Measurements from ENCODE around the gene FCRL4.

The FCRL4 gene

GRCh38 chr1:157597959-157598667 is at the start of gene FCRL4:
FCRL4 (minus strand) TSS chr1:157598085; CDS start chr1:157597944, 141 bp downstream.
- DNase-seq (ENCODE audit: low read depth): no peak

DNA sequence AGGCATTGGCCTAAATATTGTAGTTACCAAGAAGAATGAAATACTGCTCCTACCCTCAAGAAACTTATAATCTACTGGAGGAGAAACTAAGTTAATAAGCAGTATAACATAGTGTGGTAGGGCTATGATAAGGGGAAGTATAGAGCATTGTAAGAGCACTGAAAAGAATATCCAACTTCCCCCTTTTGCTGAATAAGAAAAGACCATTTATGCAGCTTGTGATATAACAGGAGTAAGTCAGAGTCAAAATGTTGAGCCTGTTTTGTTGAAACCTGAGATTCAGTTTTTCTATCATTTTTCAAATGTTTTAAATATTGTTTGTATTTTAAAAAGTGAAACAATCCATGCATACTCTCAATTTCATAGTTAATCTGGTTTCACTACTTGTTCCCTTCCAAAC is 48.3 kb upstream of the FCRL4 start:
- DNase-seq (ENCODE audit: low read depth): no peak

DNA sequence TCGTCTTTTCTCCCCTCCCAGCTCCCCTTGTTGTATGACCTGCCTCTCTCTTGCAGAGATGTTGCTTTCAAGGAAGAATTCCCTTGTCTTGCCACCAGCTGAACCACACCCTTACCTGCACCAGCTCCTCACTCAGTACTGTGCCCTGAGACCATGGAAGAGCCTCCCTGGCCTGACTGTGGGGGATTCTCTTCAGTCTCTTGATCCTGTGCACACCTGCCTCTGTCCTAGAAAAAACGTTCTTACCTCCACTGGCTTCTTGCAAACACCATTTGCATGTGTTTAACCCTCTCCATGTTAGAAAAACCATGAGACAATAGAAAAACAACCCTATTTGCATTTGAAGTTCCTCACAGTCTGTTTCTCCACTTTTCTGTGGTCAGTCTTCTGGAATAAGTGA is 43.3 kb upstream of the FCRL4 start:
- no peak for DNase-seq (ENCODE audit: low read depth)

DNA sequence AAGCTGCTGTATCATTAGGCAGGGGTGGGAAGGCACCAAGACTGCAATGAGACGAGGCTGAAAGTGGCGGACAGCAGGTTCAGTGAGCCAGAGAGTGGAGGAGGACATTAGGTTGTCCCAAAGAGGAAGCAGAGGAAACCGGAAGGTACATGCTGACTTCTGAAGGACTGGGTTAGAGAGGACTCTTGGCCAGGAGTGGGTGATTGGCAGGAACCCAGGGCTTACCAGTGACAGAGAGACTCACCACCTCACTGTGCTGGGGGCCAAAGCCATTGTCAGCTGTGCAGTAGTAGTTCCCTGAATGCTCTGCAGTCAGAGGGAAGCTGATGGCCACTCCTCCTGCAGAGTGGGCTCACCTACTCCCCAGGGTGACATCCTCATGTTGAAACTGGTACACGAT is 41.9 kb upstream of the FCRL4 start:
- no peak for DNase-seq (ENCODE audit: low read depth)

DNA sequence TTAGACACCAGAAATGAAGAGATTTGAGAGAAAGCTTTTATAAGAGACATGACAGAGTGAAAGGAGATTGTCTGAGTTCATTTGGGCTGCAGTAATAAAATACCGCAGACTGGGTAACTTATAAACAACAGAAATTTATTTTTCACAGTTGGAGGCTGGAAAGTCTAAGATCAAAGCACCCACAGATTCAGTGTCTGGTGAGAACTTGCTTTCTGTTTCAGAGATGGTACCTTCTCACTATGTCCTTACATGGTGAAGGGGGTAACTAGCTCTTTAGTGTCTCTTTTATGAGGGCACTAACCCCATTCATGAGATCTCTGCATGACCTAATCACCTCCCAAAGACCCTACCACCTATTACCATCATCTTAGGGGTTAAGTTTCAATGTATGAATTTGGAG is 30.9 kb upstream of the FCRL4 start:
- DNase-seq (ENCODE audit: low read depth): no peak

GRCh38 chr1:157626099-157626498 is 28.2 kb upstream of the FCRL4 start:
- no peak for DNase-seq (ENCODE audit: low read depth)

- no peak for DNase-seq (ENCODE audit: low read depth)
Observed at GRCh38 chr1:157624471-157624870, 26.6 kb upstream of the FCRL4 start.

DNA sequence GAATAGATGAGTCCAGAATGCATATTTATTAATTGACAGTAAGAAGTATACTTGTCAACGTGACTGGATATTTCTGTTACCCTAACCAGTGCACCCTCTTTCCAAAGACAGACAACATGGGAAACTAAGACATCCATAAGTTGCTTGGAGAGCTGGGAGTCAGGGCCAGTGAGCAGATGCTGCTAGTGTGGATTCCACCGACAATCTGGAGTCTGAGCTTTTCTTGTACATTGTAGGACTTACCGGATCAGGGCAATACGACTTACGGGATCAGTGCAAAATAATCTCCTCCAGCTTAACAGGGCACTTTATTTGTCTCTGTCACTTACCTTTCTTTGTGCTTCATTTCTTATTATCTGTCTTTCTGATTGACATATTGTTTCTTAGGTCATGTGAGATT is 24.6 kb upstream of the FCRL4 start:
- DNase-seq (ENCODE audit: low read depth): no peak

- no peak for DNase-seq (ENCODE audit: low read depth)
Observed at GRCh38 chr1:157618190-157618589, 20.3 kb upstream of the FCRL4 start.

GRCh38 chr1:157600236-157600635 is 2.4 kb upstream of the FCRL4 start:
- no peak for DNase-seq (ENCODE audit: low read depth)

DNA sequence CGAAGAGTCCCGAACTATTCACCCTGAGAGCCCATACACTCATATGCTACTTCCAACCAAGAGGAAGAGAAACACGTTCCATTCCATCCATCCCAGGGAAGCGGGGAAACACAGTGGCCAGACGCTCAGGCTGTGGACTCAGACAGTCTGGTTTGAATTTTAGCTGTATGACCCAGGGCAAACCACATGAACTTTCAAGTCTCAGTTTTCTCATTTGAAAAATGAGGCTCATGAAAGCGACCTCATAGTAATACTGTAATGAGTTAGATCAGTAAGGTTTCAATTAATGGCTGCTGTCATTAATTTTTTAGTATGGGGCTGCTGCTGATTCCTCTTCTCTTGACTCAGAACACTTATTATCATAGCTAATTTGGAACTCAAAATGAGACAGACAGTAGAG is 1.5 kb downstream of the FCRL4 start:
- no peak for DNase-seq (ENCODE audit: low read depth)

- DNase-seq (ENCODE audit: low read depth): no peak
Observed at GRCh38 chr1:157595356-157595755, 2.5 kb downstream of the FCRL4 start.

DNA sequence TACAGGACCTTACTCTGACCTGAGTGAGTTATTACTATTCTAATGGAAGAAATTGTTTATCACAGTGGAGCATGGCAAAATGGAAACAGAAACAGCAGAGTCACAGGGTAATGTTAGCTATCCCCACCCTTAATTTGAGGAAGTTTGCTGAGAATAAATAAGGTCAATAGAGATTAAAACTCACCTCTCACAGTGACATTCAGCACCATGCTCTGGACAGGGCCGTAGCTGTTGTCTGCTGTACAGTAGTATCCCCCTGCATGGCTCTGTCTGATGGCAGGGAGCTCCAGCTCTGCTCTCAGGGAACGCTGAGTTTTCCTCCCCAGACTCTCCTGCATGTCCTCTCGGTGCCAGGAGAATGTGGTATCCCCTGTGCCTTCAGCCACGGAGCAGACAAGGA is 11.9 kb downstream of the FCRL4 start:
- no peak for DNase-seq (ENCODE audit: low read depth)

DNA sequence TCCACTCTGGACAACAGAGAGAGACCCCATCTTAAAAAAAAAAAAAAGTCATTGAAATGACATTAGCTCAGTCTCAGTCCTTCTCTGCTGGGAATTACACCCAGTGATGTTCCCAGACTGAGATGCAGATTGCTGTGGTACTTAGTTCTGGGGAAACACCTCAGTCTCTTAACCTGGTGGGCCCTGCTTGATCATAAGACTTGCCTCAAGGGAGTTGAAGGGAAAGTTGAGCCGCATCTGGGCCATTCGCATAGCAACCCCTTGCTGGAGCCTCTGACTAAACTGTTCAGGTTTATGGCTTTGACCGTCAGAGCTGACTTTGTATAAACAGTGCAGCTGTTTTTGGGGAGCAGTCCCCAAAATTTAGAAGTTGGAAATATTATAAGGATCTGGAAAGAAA is 13.4 kb downstream of the FCRL4 start:
- no peak for DNase-seq (ENCODE audit: low read depth)

- no peak for DNase-seq (ENCODE audit: low read depth)
Observed at GRCh38 chr1:157580828-157581210, 17.1 kb downstream of the FCRL4 start.

DNA sequence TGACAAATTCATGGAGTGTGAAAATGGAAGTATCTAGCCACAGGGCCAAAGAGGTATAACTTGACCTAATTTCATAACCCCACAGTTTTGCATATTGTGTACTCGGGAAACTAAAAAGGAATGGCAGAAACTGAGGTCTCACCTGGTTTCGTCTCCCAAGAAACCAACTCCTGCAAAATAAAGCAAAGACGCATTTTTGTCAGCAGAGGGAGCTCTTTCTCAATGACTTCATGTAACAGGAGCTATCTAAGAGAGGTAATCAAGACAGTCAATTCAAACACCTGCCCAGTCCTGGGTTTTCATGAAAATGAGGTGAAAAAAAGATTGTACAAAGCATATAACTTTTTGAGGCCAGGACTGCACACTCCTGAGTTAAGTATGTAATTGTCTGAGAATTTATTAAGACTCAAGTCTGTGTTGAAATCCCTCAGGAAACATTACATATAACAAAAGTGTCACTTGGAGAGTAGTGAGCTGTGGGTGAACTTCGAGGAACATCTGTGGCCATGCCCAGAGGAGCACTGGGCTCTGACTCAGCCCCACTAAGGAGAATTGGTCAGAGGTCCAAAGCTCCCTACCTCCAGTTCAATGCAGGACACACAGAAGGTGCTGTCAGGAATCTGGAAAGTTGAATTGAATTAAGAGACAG is 17.6 kb downstream of the FCRL4 start:
- DNase-seq (ENCODE audit: low read depth): peak; percentile 20

GRCh38 chr1:157577420-157577819 is 20.5 kb downstream of the FCRL4 start:
- no peak for DNase-seq (ENCODE audit: low read depth)

GRCh38 chr1:157575744-157576143 is 22.1 kb downstream of the FCRL4 start:
- DNase-seq (ENCODE audit: low read depth): no peak

DNA sequence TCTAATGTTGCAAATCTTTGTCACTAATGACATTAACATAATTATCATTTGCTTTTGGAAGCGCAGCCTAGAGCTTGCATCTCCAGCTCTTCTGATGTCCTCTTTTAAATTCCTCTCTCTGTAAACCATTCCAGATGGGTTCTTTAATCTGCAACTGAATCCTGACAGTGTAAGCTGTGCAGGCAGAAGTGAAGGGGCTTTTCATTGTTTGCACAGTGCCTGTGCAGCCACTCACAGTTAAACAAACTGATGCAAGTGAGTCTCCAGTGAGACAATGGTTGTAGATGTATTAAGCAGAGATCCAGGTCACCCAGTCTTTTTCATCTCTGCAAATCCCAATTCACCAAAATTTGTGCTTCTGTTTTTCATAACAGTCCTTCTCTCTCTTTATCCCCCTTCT is 23.0 kb downstream of the FCRL4 start:
- DNase-seq (ENCODE audit: low read depth): no peak

DNA sequence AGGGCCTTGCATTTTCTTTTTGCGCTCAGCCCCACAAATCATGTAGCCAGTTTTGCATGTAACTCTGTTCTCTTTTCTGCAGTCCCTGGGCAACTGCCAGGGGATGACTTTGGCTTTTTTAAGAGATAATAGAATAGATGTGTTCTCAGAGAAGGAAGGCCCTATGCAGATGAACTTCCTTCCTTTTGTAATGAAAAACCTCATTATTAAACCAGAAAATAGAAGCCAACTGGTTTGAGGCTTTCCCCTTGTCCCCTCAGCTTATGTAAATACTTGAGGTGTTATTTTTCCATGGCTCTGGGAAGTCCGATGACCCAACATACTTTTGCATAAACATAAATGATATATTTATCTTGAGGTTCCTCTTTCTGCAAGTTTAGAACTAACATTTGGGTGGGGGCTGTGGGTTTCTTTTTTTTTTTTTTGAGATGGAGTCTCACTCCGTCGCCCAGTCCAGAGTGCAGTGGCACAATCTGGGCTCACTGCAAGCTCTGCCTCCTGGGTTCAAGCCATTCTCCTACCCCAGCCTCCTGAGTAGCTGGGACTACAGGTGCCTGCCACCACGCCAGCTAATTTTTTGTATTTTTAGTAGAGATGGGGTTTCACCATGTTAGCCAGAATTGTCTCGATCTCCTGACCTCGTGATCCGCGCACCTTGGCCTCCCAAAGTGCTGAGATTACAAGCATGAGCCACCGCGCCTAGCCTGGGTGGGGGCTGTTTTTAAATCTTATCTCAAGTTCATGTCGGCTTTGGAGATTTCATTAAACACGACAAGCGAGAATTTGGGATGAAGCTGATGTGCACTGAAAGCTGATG is 31.2 kb downstream of the FCRL4 start:
- no peak for DNase-seq (ENCODE audit: low read depth)

- no peak for DNase-seq (ENCODE audit: low read depth)
Observed at GRCh38 chr1:157562515-157562914, 35.4 kb downstream of the FCRL4 start.

DNA sequence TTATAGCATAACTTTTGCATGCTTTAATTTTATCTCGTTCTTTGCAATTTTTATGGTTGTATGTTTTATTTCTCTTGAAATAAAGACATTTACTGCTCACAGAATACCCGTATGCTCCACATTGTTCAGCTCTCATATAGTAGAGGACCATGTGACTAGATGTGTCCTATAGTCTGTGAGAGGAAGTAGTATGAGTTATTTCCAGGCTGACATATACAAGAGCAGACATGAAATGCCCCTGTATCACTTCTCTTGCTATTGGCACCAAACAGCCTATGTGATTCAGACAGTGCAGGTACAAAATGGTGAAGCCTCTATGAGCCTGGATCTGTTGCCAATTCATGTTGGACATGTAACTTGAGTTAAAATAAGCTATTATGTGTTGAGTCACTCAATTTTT is 39.8 kb downstream of the FCRL4 start:
- DNase-seq (ENCODE audit: low read depth): no peak

Measured in HS-27A (cell line).